GM18907 (cell line): ENCODE data around the gene PDHX.

Experiments used
- ATAC-seq: cut with Tn5 transposase; IDR thresholded peaks from one replicate; pipeline ENCODE4 v1.9.1; 2021; ENCODE audit warnings: mild to moderate bottlenecking, moderate library complexity; ENCODE audit not compliant: unreplicated experiment

Gene PDHX

GRCh38 chr11:34953955-34954354 lies 37.5 kb downstream of the PDHX start:
- no peak for ATAC-seq

GRCh38 chr11:34957206-34957605 lies 40.8 kb downstream of the PDHX start:
- no peak for ATAC-seq

- no peak for ATAC-seq
Measured at GRCh38 chr11:34957606-34958005, 41.2 kb downstream of the PDHX start.

- ATAC-seq, result no peak
Measured at GRCh38 chr11:34959770-34960169, 43.4 kb downstream of the PDHX start.

- ATAC-seq, result no peak
Measured at GRCh38 chr11:34960277-34960676, 43.9 kb downstream of the PDHX start.

- no peak for ATAC-seq
Measured at GRCh38 chr11:34962034-34962433, 45.6 kb downstream of the PDHX start.

GRCh38 chr11:34963351-34963750 lies 46.9 kb downstream of the PDHX start:
- ATAC-seq, result no peak

GRCh38 chr11:34964610-34965331 lies 48.4 kb downstream of the PDHX start:
- ATAC-seq, result no peak

GRCh38 chr11:34968862-34969261 lies 52.4 kb downstream of the PDHX start:
- no peak for ATAC-seq

- no peak for ATAC-seq
Measured at GRCh38 chr11:34970033-34970432, 53.6 kb downstream of the PDHX start.

- no peak for ATAC-seq
Measured at GRCh38 chr11:34970480-34970879, 54.1 kb downstream of the PDHX start.

- no peak for ATAC-seq
Measured at GRCh38 chr11:34971928-34972327, 55.5 kb downstream of the PDHX start.

- ATAC-seq, result no peak
Measured at GRCh38 chr11:34972366-34972765, 55.9 kb downstream of the PDHX start.

GRCh38 chr11:34972892-34973291 lies 56.5 kb downstream of the PDHX start:
- ATAC-seq, result no peak

GRCh38 chr11:34975482-34975881 lies 59.1 kb downstream of the PDHX start:
- no peak for ATAC-seq

- ATAC-seq, result no peak
Measured at GRCh38 chr11:34976496-34977088, 60.2 kb downstream of the PDHX start.

- ATAC-seq, result no peak
Measured at GRCh38 chr11:34977089-34977912, 60.9 kb downstream of the PDHX start.

- ATAC-seq, result no peak
Measured at GRCh38 chr11:34978236-34979191, 62.1 kb downstream of the PDHX start.

GRCh38 chr11:34984514-34984913 lies 68.1 kb downstream of the PDHX start:
- ATAC-seq, result no peak

GRCh38 chr11:34986883-34987520 lies 70.6 kb downstream of the PDHX start:
- ATAC-seq, result no peak
